Daoy (cell line): Measurements from ENCODE around the gene GHRL. TPM values are rescaled to one million over a fixed set of nuclear protein-coding genes. Genes with fewer than 3 reads are reported as not detected.

Experiments used
- DNase-seq: peaks from one replicate; pipeline ENCODE4 v3.0.0-alpha.2; 2015; ENCODE audit warnings: low read depth
- total RNA-seq: library from RNA; depleted of rRNA; stranded (reverse); fragments of >200 nt; shearing (Covaris generic); gene quantifications from 2 replicates; pipeline ENCODE4 v1.2.3, GENCODE V29; 2014; rRNA removed

Gene GHRL, protein sequence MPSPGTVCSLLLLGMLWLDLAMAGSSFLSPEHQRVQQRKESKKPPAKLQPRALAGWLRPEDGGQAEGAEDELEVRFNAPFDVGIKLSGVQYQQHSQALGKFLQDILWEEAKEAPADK
- not detected in 2 replicates for total RNA-seq

DNA sequence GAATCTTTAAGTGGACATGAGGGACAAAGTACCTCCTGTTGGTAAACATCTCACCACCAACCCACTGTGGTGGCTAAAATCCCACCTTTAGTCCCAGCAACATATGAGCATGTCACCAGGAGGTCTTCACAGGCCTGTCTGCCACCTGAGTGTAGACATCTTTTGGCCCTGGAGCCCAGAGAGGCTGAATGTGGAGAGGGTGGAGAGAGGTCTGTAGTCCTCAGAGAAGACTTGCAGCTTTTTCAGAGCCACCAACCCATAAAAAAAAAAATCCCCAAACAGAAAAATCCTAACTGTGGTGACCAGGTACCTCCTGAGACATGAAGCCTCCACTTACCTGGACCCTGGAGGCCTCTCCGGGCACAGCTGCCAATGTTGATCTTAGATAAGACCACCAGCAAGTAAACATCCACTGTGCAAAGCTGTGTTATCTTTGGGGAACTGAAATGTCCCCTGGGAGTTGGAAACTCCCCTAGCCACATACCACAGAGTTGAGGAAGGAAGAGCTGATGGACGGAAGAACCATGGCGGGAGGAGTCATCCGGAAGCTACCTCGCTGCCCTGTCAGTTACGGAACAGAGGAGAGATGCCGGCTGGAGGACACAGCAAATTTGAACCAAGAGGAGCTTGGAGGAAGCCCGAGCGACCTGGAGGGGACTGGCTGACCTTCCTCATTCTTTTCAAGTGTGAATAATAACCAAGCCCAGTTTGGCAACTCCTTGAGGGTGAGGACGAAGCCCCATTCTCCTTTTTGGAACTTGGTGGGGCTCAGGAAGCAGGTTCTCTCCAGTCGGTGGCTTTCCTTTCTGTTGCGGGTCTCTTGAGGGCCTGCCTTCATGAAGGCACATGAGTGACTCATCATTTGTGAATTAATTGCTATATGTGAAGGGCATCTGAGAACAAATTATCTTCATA lies at the start of gene GHRL:
TSS of gene GHRL (minus strand) at position 443 of the 915 bp plus-strand sequence. CDS start 2,767 bp downstream, outside the sequence.
- DNase-seq: peak; percentile 37

DNA sequence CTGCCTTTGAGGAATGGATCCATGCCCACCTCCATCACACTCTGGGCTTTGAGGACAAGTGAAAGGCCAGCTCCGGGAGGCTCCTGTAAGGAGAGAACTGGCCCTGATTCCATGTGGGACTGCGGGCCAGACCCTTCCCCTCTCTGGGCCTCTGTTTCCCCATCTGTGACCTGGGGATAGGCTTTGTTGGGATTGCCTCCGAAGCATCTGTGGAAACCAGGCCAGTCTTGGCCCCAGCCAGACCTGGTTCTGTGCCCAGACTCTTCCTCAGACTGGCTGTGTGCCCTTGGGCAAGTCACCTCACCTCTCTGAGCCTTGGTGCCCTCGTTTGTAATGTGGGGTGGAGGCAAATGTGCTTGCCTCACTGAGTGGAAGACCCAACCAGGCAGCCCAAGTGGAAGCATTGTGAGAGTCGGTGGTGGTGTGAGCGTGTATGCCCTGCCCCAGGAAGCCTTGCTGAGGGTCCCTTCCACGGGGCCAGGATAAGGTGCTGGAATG lies 49.2 kb upstream of the GHRL start:
- no peak for DNase-seq

DNA sequence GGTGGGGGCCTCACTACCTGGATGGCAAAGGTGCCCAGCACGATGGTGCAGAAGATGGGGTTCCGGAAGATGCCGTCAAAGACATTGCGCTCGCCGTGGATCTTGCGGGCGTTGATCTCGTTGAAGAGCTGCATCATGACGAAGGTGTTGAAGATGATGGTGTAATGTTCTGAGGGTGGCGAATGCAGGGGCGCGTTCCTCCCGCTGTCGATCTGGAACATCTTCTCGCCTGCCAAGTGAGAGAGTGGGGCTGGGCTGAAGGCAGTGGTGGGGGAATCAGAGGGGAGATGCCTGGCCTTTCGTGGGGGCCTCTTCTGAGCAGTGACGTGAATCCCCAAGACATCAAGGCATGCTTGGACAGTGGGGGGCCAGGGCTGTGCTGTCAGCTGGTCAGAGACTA lies 47.7 kb upstream of the GHRL start:
- DNase-seq: no peak

DNA sequence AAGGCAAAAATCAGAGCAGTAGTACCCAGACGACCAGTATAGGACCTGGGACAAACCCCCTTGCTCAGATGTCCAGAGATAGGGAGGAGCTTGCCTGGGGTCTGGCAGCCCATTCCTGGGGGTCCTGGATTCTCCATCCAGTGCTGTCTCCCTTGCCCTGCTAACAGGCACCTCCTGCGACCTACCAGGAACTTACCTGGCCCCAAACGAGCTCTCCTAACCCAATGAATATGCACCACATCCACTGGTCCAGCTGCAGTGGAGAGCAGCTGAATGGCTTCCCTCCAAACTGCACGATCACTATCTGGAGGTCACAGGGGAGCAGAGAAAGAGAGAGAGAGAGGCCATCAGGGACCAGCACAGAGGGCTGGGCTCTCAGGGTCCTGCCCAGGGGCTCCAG lies 47.3 kb upstream of the GHRL start:
- DNase-seq: no peak

DNA sequence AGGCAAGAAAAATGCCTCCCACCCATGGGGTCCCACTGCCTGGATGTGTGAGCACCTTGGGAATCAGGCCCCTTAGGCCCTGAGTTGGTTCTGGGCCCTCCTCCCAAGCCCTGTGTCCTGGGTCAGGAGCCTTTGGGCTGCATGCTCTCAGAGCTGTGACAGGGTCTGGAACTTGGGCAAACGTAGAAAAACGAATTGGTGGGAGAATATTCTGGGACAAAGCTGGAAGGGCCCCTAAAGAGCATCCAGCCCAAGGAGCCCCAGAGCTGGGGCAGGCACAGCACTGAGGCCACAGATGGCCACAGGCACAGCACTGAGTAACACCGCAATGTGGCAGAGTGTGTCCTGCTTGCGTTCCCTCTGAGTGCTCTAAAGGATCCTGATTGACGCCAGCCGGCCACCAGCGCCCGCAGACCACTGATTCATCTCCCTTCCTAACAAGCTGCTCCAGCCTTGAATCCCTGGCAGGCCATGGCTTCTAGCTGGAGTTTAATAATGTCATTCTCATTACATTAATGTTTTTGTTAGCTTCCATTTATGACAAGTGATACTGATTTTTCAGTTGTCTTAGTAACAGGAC lies 46.7 kb upstream of the GHRL start:
- no peak for DNase-seq

DNA sequence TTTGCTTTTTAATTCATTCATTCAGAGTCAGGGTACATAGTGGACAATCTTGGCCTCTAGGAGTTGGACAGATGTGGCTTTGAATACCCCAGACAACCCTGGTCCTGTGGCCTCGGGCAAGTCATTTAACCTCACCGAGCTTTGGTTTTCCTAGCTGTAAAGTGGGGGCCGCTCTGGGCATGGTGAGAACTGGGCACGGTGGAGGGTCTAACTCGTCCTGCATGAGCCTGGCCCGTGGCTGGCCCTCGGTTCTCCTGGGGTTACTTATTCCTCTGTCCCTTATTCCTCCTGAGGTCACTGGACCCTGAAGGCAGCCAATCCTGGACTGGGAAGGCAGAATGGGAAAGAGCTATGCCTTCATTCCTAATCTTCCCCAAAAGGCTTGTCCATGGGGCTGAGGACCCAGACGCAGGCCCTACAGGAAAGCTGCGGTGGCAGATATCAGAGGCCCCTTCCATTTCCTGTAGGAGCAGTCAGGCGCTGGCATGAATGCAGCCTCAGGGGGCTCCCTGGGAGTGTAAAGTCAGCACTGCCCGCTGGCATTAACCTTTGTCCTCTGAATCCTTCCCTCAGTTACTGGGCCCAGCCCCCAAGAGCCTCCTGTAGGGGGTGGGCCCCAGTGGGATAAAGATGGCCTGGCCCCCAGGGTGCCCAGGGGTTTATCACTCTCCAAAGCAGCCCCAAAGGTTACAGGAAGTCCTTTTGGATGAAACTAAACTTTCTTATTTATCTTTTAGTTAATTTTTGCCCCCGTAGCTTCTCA lies 46.0 kb upstream of the GHRL start:
- DNase-seq: no peak

DNA sequence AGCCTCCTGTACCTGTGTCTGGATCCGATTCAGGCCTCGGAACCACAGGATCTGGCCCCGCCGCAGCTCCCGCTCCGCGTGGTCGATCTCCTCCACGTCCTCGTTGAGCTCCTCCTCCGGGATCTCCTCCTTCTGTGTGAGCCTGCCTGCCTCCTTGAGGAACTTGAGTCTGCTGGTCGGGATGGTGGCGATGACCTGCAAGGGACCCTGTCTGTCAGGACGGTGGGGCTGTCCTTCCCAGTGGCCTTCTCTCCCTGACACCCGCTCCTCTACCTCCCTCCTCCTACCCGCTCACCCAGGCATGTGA lies 45.4 kb upstream of the GHRL start:
- no peak for DNase-seq

DNA sequence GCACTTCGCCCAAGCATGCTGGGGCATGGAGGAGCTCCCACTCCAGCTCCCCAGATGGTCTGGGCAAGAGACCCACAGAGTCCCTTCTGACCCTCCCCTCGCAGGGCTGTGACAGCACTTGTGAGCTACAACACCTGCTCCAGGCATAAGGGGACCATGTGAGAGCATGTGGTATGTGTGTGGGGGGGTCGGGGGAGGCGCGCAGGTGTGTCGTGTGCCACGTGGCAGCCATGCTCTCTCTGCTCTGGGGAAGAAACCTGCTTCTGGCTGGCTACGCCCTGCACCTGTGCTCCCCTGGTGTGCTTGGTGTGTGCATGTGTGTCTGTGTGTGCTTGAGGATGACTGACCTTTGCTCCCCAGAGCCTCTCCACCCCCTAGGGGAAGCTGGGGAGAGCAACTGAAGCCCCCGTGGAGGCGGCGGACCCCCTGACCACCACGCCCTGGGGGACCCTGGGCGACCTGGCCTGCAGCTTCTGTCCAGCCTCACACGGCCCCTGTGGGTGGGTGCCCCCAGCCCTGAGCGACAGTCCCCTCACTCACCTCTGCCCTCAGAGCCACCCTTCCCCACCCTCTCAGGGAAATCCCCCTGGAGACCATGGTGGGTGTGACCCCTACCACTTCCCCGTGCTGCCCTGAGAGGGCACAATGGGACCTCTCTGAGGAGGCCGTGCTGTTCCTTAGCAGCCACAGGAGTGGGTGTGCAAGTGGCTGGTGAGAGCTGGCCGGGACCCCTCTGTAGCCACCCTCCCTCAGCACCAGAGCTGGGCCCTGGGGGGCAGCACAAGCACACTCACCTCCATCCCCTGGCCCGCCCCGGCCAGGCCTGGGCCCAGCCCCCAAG lies 44.8 kb upstream of the GHRL start:
- no peak for DNase-seq

DNA sequence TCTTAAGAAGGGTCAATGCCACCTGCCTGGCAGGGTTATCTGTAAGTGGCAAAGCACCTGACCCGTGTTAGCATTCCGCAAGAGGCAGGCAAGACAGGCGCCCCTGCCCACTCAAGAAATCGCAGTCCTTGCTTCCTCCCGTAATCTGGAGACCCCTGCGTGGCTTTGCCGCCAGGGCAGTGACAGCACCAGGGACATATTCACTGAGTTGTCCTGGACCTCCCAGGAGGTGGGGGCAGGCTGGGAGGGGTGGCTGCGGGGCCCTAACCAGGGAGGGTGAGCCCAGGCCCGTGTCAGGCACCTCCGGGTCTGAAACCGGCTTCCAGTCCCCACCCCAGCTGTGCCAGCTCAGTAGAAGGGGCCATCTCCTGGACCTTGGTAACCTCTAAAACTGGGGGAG lies 44.0 kb upstream of the GHRL start:
- no peak for DNase-seq

DNA sequence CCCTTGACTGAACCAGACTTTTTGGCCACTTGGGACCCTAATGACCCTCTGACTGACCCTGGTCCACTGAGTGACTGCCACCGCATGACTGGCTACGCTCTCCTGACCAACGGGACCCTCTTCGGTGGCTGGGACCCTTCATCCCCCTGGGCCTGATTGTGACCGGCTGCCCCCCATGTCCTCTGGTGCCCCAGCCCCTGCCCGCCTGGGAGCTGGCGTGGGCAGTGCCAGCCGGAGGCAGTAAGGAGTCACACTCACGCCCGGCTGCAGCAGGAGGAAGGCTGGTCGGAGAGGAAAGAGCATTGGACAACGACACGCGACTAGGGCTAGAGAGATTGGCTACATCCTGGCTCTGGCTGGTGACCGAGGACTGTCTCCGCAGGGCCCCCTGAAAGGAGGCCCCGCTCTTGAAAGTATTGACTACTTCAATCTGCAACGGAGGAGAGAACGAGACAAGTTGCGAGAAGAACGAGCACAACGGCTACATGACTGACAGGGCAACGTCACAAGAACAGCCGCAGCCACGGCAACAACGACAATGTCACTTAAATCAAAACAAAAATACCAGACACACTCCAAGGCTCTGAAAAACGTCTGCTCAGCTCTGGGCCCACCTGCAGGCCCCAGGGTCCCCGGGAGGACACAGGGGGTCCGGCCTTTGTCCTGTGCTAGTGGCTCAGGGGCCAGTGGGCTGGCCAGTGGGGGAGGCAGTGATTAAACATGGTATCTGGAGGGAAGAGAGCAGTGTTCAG lies 43.3 kb upstream of the GHRL start:
- DNase-seq: no peak

DNA sequence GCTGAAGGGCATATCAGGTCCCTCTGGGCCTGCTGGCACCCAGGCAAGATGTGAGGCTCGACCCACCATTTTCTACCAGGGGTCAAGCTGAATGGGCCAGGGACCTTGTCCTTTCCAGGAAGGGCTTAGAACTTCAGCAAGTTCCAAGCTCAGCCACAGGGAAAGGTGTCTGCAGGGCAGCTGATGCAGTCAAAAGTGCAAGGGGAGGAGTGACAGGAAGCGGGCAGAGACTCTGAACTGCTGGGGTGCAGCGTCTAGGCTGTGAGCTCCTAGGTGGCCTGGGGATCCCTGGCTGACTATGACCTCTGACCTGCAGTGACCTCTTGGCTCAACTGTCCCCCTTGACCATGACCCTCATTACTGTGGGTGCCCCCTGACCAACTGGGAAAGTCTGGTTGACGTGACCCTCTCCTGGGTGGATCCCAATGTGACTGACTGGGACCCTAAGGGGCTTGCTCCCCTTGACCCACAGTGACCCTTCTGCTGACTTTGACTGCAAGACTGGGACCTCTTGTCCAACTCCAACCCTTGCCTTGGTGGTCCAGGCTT lies 42.5 kb upstream of the GHRL start:
- no peak for DNase-seq

DNA sequence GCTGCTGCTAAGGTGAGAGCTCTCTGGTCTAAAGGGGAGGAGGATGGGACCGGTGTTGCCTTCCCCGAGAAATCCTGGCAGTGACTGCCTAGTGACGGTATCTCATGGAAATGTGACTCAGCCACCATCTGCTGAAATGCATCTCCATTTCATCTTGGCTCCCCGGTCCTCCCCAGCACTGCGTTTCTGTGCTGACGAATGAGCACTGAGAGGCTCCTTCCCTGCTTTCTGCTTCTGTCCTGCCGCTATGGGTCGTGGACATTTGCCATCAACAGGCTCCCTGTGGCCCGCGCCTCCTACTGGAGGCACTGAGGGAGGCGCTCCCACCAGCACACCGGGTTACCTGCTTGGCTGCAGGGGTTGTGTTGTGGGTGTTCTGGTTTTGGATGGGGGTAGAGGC lies 41.7 kb upstream of the GHRL start:
- DNase-seq: peak; percentile 44

DNA sequence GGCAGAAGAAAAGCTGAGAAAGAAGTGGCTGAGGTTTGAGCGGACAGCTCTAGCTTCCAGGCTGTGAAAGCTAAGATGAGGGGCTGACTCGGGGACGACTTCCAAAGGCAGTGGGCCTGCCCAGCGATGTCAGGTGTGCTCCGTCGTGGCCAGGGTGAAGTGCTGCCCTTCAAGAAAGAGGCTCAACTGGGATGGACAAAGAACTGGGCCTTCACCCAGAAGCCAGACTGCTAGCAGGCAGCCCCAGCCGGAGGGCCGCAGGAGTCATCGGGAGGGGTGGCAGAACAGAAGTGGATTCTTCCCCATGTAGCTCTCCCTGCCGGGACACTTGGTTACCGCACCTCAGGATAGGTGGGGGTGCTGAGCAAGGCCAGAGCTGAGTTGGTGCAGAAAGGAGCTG lies 41.3 kb upstream of the GHRL start:
- no peak for DNase-seq

DNA sequence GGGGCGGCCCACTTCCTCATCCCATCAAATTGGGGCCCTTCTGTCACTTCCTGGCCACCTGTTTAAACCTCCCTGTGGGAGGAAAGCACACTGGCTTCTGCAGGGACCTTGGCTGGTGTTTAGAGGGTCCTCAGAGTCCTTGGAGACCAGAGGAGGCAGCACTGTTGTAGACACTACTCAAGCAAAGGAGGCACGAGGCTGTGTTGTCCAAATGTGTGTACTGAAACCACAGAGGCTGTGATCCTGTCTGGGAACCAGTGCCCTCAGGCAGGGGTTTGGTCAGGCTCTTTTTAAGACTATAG lies 40.6 kb upstream of the GHRL start:
- no peak for DNase-seq

DNA sequence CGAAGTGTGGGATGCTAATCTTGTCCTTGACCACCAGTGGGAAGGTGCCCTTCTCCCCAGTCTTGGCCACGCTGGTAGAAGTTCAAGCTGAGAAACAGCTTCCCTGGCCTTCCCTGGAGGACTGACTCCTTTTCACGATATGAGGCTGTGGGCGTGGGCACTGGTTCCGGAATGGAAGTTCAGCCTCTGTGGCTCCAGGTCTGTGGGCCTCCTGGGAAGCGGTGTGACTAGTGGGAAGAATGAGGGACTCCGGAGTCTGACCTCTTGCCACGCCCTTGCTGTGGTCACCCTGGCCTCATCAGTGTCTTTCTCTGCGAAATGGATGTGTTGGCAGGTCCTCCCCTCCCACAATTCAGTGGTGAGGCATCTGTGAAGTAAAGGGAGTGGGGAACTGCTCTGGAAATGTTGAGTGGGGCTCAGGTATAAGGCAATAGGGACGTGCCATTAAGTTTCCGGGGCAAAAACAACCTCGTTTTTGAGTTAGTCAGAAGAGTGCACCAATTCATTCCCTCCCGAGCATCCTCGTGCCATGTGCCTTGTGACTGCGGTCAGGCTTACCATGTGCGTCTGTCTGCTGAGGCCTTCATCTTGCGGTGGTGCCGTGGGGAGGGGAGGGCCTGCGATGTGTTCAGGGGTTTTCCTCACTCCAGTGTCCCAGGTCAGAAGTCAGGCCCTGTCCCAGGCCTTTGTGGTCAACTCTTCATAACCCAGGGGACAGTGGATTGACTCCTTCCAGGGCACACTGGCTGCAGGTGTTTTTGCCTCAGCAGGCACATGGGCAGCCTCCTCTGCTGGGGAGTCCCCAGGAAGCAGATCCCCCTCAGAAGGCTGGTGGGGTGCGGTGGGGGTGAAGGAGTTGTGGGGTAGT lies 40.0 kb upstream of the GHRL start:
- DNase-seq: no peak

DNA sequence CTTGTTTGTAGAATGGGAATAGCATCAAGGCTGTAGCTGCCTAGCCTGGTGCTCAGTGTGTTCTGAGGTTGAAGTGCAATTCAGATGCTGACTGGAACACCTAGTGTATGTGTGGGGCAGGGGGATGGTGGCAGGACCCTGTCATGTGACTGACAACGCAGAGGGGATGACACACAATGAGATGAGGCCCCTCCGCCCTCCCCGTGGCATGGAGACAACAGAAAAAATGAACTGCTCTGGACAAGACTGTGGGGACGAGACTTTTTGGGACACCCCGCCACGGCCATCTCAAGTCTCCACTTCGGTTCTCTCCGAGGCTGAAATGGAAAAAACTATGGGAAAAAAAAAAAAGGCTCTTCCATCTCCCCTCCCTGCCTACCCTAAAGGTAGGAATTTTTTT lies 38.6 kb upstream of the GHRL start:
- no peak for DNase-seq

DNA sequence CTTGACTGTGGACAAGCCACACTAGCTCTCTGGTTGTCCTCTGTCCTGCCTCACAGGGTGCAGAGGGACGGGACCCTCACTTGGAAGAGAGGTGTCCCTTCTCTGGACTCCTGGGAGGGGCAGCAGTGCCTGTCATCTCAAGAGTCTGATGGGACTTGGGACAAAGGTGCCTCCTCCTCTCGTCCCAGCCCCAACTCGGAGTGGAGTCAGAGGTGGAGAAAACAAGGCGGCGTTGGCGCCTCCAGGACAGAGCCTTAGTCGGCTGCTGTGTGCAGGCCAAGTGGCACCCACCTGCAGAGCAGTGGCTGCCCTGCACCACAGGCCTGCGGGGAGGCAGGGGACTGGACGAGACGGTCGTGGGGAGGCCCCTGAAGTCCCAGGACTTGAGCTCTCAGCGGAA lies 37.6 kb upstream of the GHRL start:
- no peak for DNase-seq

DNA sequence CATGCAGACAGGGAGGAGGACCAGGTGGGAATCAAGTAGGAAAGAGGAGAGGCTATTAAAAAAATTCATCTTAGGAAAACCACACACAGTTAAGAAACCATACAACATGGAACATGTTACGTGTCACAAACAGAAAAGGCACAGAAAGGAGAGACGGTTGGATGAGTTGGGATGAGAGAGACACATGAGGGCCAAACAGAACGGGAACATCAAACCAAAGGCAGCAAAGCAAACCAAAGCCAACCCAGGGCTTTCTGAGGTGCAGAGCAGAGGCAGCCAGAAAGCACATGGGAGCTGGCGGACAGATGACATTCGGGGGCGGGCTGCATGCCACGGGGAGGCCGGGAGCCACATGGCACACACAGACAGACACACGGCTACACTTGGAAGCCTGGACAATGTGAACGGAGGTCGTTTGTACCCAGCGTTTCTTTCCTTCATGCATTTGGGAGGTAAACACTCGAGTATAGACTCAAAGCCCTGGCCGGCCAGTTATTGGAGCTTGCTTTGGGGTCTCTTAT lies 36.8 kb upstream of the GHRL start:
- no peak for DNase-seq

DNA sequence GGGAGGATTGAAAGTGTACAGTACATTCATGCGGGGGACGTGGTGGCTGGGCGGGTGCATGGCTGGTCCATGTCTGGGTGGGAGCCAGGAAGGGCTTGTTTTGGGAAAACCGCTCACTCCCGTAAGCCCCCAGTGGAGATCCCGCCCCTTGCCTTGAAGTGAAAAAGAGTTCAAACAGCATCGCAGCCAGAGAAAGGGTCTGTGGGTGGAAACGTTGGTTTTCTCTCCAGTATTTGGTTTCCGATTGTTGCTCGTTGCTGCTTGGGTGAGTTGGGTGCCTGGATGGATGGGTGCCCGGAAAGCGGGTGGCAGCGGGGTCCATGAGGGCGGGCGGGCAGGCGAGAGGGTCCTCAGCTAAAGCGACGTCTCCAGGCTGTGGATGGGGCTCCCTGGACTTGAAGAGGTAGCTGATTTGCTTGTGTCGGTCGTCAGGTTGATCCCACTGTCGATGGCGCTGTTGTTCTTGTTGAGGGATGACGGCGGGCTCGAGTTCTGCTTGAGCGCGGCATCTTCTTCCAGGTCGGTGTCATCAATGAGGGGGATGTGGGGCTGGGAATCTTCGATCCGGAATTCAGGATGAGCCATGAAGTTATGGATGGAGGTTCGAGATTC lies 35.8 kb upstream of the GHRL start:
- DNase-seq: no peak
